Astrocyte (in vitro differentiated cells and primary cell): ENCODE data around the gene SPR. TPM values are rescaled to one million over a fixed set of nuclear protein-coding genes. Genes with fewer than 3 reads are reported as not detected.

Source experiments
- DNase-seq: peaks from one replicate; pipeline ENCODE4 v3.0.0-alpha.2; 2010; ENCODE audit warnings: low read depth
- FAIRE-seq: peaks from 2 replicates; lab custom pipeline; 2011; peaks lifted over from hg19 to GRCh38; lab: Jason Lieb, UNC
- H2AFZ ChIP-seq: 2 replicates; pipeline ENCODE4 v1.6.0; 2012; ENCODE audit warnings: low read depth, low read length, inconsistent platforms
- H3K27ac ChIP-seq: 2 replicates; pipeline ENCODE4 v1.5.1; 2011; ENCODE audit warnings: low read depth, low read length, inconsistent platforms
- H3K27me3 ChIP-seq: 2 replicates; pipeline ENCODE4 v1.6.0; 2011; ENCODE audit warnings: low read length, inconsistent platforms; ENCODE audit not compliant: insufficient read depth
- H3K36me3 ChIP-seq: 2 replicates; pipeline ENCODE4 v1.5.1; 2011; ENCODE audit warnings: low read length, inconsistent platforms; ENCODE audit not compliant: insufficient read depth
- H3K4me1 ChIP-seq: 2 replicates; pipeline ENCODE4 v1.5.1; 2011; ENCODE audit warnings: low read length, inconsistent platforms; ENCODE audit not compliant: insufficient read depth
- H3K4me2 ChIP-seq: 2 replicates; pipeline ENCODE4 v1.6.0; 2012; ENCODE audit warnings: low read length, inconsistent platforms
- H3K4me3 ChIP-seq: 2 replicates; pipeline ENCODE4 v1.5.1; 2011; ENCODE audit warnings: low read depth, mild to moderate bottlenecking, low read length, inconsistent platforms; ENCODE audit not compliant: insufficient read depth
- H3K79me2 ChIP-seq: 2 replicates; pipeline ENCODE4 v1.6.0; 2012; ENCODE audit warnings: mild to moderate bottlenecking, low read length, inconsistent platforms; ENCODE audit not compliant: insufficient read depth
- H3K9ac ChIP-seq: 2 replicates; pipeline ENCODE4 v1.6.0; 2012; ENCODE audit warnings: mild to moderate bottlenecking, low read length, inconsistent platforms
- H3K9me3 ChIP-seq: 2 replicates; pipeline ENCODE4 v1.5.1; 2012; ENCODE audit warnings: low read depth, mild to moderate bottlenecking, low read length, inconsistent platforms; ENCODE audit not compliant: insufficient read depth
- H4K20me1 ChIP-seq: 2 replicates; pipeline ENCODE4 v1.6.0; 2012; ENCODE audit warnings: low read length, inconsistent platforms; ENCODE audit not compliant: insufficient read depth
- H3K27ac Mint-ChIP-seq: one replicate; pipeline ENCODE4 v1.8.0; 2021; ENCODE audit warnings: mild to moderate bottlenecking, mixed read lengths; ENCODE audit not compliant: unreplicated experiment
- H3K27me3 Mint-ChIP-seq: one replicate; pipeline ENCODE4 v1.8.0; 2021; ENCODE audit warnings: low read depth, mixed read lengths; ENCODE audit not compliant: unreplicated experiment
- H3K36me3 Mint-ChIP-seq: one replicate; pipeline ENCODE4 v1.8.0; 2021; ENCODE audit warnings: low read depth, mixed read lengths; ENCODE audit not compliant: unreplicated experiment
- H3K4me1 Mint-ChIP-seq: one replicate; pipeline ENCODE4 v1.8.0; 2021; ENCODE audit warnings: low read depth, mixed read lengths; ENCODE audit not compliant: unreplicated experiment
- H3K4me3 Mint-ChIP-seq: one replicate; pipeline ENCODE4 v1.8.0; 2021; ENCODE audit warnings: mild to moderate bottlenecking, moderate library complexity, mixed read lengths; ENCODE audit not compliant: unreplicated experiment
- H3K9me3 Mint-ChIP-seq: one replicate; pipeline ENCODE4 v1.8.0; 2021; ENCODE audit warnings: mild to moderate bottlenecking, mixed read lengths; ENCODE audit not compliant: unreplicated experiment
- CTCF ChIP-seq: IDR thresholded peaks from 2 replicates; pipeline ENCODE4 v1.5.1; 2011; ENCODE audit warnings: low read depth, mild to moderate bottlenecking, inconsistent platforms, low read length, moderate library complexity; ENCODE audit not compliant: insufficient read depth
- EZH2 ChIP-seq: IDR thresholded peaks from 2 replicates; pipeline ENCODE4 v1.6.1; 2012; ENCODE audit warnings: mild to moderate bottlenecking, low read length, inconsistent platforms; ENCODE audit not compliant: insufficient read depth
- total RNA-seq: library from RNA; stranded (reverse); gene quantifications from 2 replicates; pipeline ENCODE4 v1.2.1, GENCODE V29; 2021

SPR gene
- total RNA-seq, 1 donor from 2014 or later: 23.6 TPM

- H3K9me3 Mint-ChIP-seq: peaks cover 1% of the 10 kb centered on the region
- H3K4me1 Mint-ChIP-seq: peaks cover 4% of the 10 kb centered on the region
- FAIRE-seq: no peak
Measured at GRCh38 chr2:72841462-72842125, 45.6 kb upstream of the SPR start.

GRCh38 chr2:72843301-72843700 lies 43.9 kb upstream of the SPR start:
- no peak for TF ChIP-seq EZH2
- no peak for TF ChIP-seq CTCF
- DNase-seq: no peak
- Mint-ChIP-seq H3K4me3 (no peak overlapping the region), H3K4me1 (peaks cover 4% of the 10 kb centered on the region), H3K9me3 (peaks cover 1% of the 10 kb centered on the region), H3K36me3 (no peaks in the 10 kb centered on the region), H3K27me3 (peaks cover 4% of the 10 kb centered on the region), H3K27ac (no peak overlapping the region)
- H3K9ac ChIP-seq: no peak overlapping the region
- FAIRE-seq: no peak
- H3K27me3 ChIP-seq: peaks cover 10% of the 10 kb centered on the region
- H3K36me3 ChIP-seq: no peaks in the 10 kb centered on the region
- no peak overlapping the region for H3K4me3 ChIP-seq
- H3K4me2 ChIP-seq: no peak overlapping the region
- H3K4me1 ChIP-seq: no peaks in the 10 kb centered on the region
- H3K27ac ChIP-seq: no peak overlapping the region
- no peak overlapping the region for H2AFZ ChIP-seq
- no peaks in the 10 kb centered on the region for H3K9me3 ChIP-seq
- no peaks in the 10 kb centered on the region for H4K20me1 ChIP-seq
- H3K79me2 ChIP-seq: no peaks in the 10 kb centered on the region

More at GRCh38 chr2:72841462-72842125, 45.6 kb upstream of the SPR start:
- Histone ChIP-seq H3K27ac (no peak overlapping the region), H3K4me1 (no peaks in the 10 kb centered on the region), H3K9ac (no peak overlapping the region), H3K36me3 (no peaks in the 10 kb centered on the region), H4K20me1 (no peaks in the 10 kb centered on the region), H2AFZ (no peak overlapping the region), H3K4me2 (no peak overlapping the region), H3K79me2 (no peaks in the 10 kb centered on the region), H3K27me3 (peaks cover 3% of the 10 kb centered on the region), H3K4me3 (no peak overlapping the region), H3K9me3 (no peaks in the 10 kb centered on the region)
- Mint-ChIP-seq H3K27ac (no peak overlapping the region), H3K27me3 (peaks cover 4% of the 10 kb centered on the region), H3K36me3 (no peaks in the 10 kb centered on the region), H3K4me3 (no peak overlapping the region)
- DNase-seq: no peak
- TF ChIP-seq EZH2: no peak

DNA sequence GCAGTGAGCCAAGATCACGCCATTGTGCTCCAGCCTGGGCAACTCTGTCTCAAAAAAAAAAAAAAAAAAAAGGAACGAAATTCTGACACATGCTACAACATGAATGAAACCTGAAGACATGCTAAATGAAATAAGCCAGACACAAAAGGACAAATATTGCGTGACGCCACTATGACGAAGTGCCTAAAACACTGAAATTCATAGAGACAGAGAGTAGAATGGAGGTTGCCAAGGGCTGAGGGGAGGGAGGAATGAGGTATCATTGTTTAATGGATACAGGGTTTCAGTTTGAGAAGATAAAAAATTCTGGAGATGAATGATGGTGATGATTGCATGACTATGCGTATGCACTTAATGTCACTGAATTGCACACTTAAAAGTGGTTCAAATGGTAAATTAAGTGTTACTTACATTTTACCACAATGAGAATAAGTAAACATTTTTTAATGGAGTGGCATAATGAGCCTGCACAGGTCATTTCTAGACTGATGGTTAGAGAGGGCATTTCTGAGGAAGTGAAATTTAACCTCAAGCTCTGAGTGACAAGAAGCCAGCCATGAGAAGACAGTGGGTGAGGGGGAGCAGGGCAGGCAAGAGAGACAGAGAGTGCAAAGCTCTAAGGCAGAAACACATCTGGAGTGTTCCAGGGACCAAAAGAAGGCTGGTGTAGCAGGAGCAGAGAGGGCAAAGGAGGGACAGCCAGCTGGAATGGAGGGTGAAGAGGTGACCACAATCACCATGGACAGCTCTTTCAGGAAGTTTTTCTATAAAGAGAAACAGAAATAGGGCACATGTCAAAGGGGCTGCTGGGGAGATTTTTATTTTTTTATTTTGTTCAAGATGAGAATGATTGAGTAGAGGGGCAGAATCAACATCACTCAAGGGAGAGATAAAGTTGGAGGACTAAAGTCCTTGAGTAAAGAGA lies 40.8 kb upstream of the SPR start:
- Mint-ChIP-seq H3K9me3 (peaks cover 1% of the 10 kb centered on the region), H3K27ac (no peak overlapping the region), H3K4me1 (peaks cover 3% of the 10 kb centered on the region), H3K36me3 (no peaks in the 10 kb centered on the region), H3K4me3 (no peak overlapping the region), H3K27me3 (peaks cover 3% of the 10 kb centered on the region)
- H3K79me2 ChIP-seq: no peaks in the 10 kb centered on the region
- TF ChIP-seq EZH2 (no peak), CTCF (no peak)
- DNase-seq (no peak), FAIRE-seq (no peak)
- no peaks in the 10 kb centered on the region for H3K4me1 ChIP-seq
- no peaks in the 10 kb centered on the region for H4K20me1 ChIP-seq
- H3K4me3 ChIP-seq: no peak overlapping the region
- H3K36me3 ChIP-seq: no peaks in the 10 kb centered on the region
- peaks cover 14% of the 10 kb centered on the region for H3K27me3 ChIP-seq
- H3K9me3 ChIP-seq: no peaks in the 10 kb centered on the region
- no peak overlapping the region for H2AFZ ChIP-seq
- H3K4me2 ChIP-seq: no peak overlapping the region
- H3K27ac ChIP-seq: no peak overlapping the region
- H3K9ac ChIP-seq: no peak overlapping the region
